Effector memory CD4-positive, alpha-beta T cell (primary cell): ENCODE data around the gene TNNT2.

Experiments used
- DNase-seq, 3 donors: peaks; one replicate each; pipeline ENCODE4 v3.0.0-alpha.2; 2020
- H3K27ac ChIP-seq: 2 replicates; pipeline ENCODE4 v1.7.0; 2013; ENCODE audit warnings: mild to moderate bottlenecking, low read length, moderate library complexity; ENCODE audit not compliant: insufficient read depth, poor library complexity, severe bottlenecking
- H3K27me3 ChIP-seq: replicated peaks from 2 replicates; pipeline ENCODE4 v1.7.0; 2013; ENCODE audit warnings: mild to moderate bottlenecking, low read length; ENCODE audit not compliant: insufficient read depth, control insufficient read depth, poor library complexity, severe bottlenecking
- H3K36me3 ChIP-seq: 2 replicates; pipeline ENCODE4 v1.7.0; 2013; ENCODE audit warnings: mild to moderate bottlenecking, low read length, moderate library complexity; ENCODE audit not compliant: control insufficient read depth, insufficient read depth
- H3K4me1 ChIP-seq: 2 replicates; pipeline ENCODE4 v1.7.0; 2013; ENCODE audit warnings: low read length, mild to moderate bottlenecking; ENCODE audit not compliant: control insufficient read depth, insufficient read depth, poor library complexity, severe bottlenecking
- H3K4me3 ChIP-seq: 2 replicates; pipeline ENCODE4 v1.7.0; 2013; ENCODE audit warnings: low read length, low read depth, mild to moderate bottlenecking; ENCODE audit not compliant: insufficient read depth, poor library complexity, severe bottlenecking
- H3K9me3 ChIP-seq: 2 replicates; pipeline ENCODE4 v1.7.0; 2013; ENCODE audit warnings: mild to moderate bottlenecking, low read length, moderate library complexity; ENCODE audit not compliant: control insufficient read depth

TNNT2 gene

DNA sequence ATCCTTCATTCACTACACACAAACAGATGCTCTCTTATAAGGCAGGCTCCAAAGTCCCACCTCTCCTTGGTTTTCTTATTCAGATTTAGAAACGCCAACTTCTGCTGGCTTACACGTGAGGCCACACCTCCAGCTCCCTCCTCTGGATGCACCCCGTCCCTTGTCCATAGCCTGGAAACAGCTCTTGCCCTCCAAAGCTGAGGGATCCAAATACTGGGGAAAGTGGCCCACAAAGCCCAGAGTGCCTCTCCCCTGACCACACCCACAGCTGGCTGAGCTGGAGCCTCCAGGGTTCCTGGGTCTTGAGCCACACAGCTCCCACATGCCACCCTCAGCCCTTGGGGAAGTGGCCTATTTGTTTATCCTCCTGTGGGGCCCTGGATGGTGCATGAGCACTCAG lies 17.1 kb upstream of the TNNT2 start:
- Histone ChIP-seq H3K27me3 (peaks cover 23% of the 10 kb centered on the region), H3K9me3 (no peaks in the 10 kb centered on the region), H3K36me3 (no peaks in the 10 kb centered on the region), H3K4me3 (no peak overlapping the region), H3K4me1 (peaks cover 5% of the 10 kb centered on the region), H3K27ac (no peak overlapping the region)
- DNase-seq: no peak

GRCh38 chr1:201393076-201393475 lies 15.6 kb upstream of the TNNT2 start:
- H3K4me1 ChIP-seq: no peaks in the 10 kb centered on the region
- H3K9me3 ChIP-seq: no peaks in the 10 kb centered on the region
- H3K4me3 ChIP-seq: no peak overlapping the region
- H3K27ac ChIP-seq: no peak overlapping the region
- H3K36me3 ChIP-seq: no peaks in the 10 kb centered on the region
- peaks cover 7% of the 10 kb centered on the region for H3K27me3 ChIP-seq
- DNase-seq: no peak

GRCh38 chr1:201391651-201392511 lies 14.4 kb upstream of the TNNT2 start:
- no peak for DNase-seq
- Histone ChIP-seq H3K4me1 (no peaks in the 10 kb centered on the region), H3K4me3 (no peak overlapping the region), H3K27ac (no peak overlapping the region), H3K9me3 (no peaks in the 10 kb centered on the region), H3K27me3 (peaks cover 3% of the 10 kb centered on the region), H3K36me3 (no peaks in the 10 kb centered on the region)

DNA sequence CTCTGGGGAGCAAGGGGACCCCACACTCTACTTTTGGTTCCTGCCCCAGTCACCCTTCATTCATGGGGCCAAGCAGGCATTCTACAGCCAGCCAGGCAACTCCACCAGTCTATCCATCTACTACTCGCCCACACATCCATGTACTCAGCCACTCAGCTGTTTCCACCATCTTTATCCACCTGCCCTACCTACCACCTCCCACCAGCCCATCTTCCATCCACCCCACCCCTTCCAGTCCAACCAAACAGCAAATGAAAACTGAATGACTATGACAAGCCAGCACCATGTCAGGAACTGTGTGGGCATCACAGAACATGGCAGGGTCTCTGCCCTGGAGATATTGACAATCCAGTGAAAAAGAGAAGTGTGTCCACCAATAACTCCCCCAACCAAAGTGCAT lies 13.7 kb upstream of the TNNT2 start:
- H3K36me3 ChIP-seq: no peaks in the 10 kb centered on the region
- H3K27me3 ChIP-seq: peaks cover 3% of the 10 kb centered on the region

GRCh38 chr1:201389051-201389450 lies 11.6 kb upstream of the TNNT2 start:
- Histone ChIP-seq H3K27me3 (peaks cover 5% of the 10 kb centered on the region), H3K27ac (no peak overlapping the region), H3K4me1 (no peaks in the 10 kb centered on the region), H3K4me3 (no peak overlapping the region), H3K9me3 (no peaks in the 10 kb centered on the region), H3K36me3 (no peaks in the 10 kb centered on the region)
- no peak for DNase-seq

More for the DNA sequence above, 13.7 kb upstream of the TNNT2 start:
- no peak for DNase-seq
- Histone ChIP-seq H3K4me3 (no peak overlapping the region), H3K27ac (no peak overlapping the region), H3K4me1 (no peaks in the 10 kb centered on the region), H3K9me3 (no peaks in the 10 kb centered on the region)

DNA sequence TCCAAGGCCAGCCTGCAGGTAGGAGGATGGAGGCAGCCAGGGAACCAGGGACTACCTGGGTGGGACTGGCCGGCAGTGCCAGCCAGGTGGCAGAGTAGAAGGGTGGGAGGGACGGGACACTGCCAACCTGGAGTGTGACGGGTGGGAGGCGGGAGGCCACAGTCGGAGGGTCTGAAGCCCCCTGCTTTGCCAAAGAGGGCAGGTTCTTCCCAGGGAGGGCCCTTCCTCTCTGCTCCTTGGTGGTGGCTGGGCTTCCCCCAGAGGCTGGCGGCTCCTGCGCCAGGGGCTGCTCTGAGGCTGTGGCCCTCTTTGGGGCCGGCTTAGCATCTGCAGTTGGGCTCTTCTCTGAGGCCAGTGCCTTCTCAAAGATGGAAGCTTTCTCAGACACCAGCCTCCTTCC lies 8.7 kb upstream of the TNNT2 start:
- no peak for DNase-seq
- Histone ChIP-seq H3K27ac (no peak overlapping the region), H3K36me3 (no peaks in the 10 kb centered on the region), H3K4me1 (no peaks in the 10 kb centered on the region), H3K4me3 (no peak overlapping the region), H3K9me3 (no peaks in the 10 kb centered on the region), H3K27me3 (peaks cover 5% of the 10 kb centered on the region)

DNA sequence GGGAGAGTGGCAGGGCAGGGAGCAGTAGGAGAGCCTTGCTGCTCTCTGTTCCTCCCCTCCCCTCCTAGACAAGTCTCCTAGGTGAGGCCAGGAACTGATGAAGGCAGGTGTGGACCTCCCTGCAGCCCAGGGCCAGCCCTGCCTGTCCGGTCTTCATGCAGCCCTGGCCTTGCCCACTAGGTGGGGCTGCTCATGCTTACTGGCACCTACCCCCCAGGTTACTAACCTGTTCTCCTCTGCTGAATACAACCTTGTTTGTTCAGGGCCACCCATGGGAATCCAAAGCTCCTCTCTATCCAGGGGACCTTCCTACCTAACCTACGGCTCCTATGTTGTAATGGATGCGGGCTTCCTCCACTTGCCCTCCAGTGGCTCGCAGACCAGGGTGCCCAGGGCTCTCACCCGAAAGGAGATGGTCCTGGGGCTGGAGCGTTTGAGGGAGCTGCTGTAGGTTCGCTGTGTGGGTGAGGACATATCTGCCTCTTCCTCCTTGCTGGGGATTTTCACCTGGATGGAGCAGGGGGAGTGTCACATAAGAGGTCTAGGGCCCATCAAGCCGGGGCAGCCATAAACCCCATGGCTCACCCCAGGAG lies 7.9 kb upstream of the TNNT2 start:
- H3K4me3 ChIP-seq: no peak overlapping the region
- peaks cover 5% of the 10 kb centered on the region for H3K27me3 ChIP-seq
- H3K9me3 ChIP-seq: no peaks in the 10 kb centered on the region
- no peak overlapping the region for H3K27ac ChIP-seq
- DNase-seq: no peak
- H3K4me1 ChIP-seq: no peaks in the 10 kb centered on the region
- no peaks in the 10 kb centered on the region for H3K36me3 ChIP-seq

DNA sequence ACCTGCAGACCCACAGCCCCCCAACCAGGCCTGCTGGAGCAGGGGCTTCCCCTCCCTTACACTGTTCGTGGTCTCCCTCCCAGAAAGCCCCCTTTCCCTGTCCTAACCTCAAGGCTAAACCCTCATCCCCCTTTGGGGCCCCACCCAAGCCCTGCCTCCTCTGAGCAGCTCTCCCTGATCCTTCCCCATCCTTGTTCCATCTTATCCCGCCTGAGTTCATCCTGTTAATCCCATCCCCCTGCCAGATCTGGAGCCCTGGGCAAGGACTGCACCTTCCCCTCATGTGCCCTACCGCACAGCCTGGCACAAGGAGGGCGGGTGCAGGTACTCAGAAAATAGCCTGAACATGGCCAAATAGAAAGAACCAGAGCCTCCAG lies 6.9 kb upstream of the TNNT2 start:
- H3K9me3 ChIP-seq: no peaks in the 10 kb centered on the region
- H3K27me3 ChIP-seq: peaks cover 5% of the 10 kb centered on the region
- no peaks in the 10 kb centered on the region for H3K36me3 ChIP-seq
- H3K27ac ChIP-seq: no peak overlapping the region
- H3K4me3 ChIP-seq: no peak overlapping the region
- H3K4me1 ChIP-seq: no peaks in the 10 kb centered on the region
- DNase-seq: no peak

DNA sequence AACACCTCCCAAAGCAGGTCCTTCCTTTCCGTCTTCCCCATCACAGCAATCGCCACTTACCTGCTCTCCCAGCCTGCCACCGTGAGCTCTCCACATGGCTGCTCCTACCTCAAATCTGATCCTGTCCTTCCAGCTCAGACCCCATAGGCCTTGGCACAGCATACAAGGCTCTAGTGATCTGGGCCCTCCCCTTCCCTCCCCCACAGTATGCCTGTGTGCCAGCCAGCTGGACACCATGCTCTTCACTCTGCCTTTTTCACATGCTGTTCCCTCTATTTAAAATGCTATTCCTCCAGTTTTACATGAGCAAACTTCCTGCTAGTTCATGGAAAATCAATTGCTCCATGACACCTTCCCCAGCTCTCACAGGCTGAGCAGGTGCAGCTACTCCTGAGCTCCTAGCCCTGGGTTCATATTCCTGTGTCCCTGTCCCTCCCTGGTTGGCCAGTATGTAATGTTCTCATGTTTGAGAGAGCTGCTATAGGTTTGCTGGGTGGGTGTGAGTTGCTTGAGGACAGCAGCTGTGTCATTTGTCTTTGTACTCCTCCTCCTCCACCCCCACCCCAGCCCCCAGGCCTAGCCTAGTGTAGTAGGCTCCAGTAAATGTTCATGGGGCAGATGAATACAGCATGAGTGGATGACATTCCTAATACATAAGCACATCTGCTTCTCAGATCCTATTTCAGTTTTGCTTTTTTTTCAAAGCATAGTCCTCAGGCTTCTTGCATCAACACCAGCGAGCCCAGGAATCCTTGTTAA lies 6.3 kb upstream of the TNNT2 start:
- no peak for DNase-seq
- Histone ChIP-seq H3K9me3 (no peaks in the 10 kb centered on the region), H3K4me1 (no peaks in the 10 kb centered on the region), H3K27ac (no peak overlapping the region), H3K36me3 (no peaks in the 10 kb centered on the region), H3K4me3 (no peak overlapping the region), H3K27me3 (peaks cover 5% of the 10 kb centered on the region)

DNA sequence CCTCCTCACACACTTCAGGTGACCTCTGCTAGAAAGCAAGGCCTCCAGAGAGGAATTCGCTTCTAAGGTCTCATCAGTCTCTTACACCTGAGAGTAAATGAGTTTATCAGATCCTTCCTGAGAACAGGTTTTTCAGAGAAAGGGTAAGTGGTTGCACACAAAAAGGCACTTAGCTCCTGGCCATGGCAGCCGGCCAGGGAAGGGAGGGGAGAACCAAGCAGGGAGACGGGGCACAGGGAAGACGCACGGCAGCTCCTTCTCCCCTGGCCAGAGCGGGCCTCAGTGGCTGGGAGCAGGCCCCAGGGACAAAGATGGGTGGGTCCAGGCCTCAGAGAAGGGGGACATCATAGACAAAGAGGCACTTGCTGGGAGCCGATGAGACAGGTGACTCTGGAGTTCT lies 3.6 kb upstream of the TNNT2 start:
- no peaks in the 10 kb centered on the region for H3K9me3 ChIP-seq
- no peaks in the 10 kb centered on the region for H3K36me3 ChIP-seq

More for the DNA sequence above, 3.6 kb upstream of the TNNT2 start:
- no peak for DNase-seq
- Histone ChIP-seq H3K27ac (no peak overlapping the region), H3K4me3 (no peak overlapping the region), H3K27me3 (peaks cover 5% of the 10 kb centered on the region), H3K4me1 (no peaks in the 10 kb centered on the region)
